ENCODE data around the gene LEFTY1. TPM values are rescaled to one million over a fixed set of nuclear protein-coding genes. Genes with fewer than 3 reads are reported as not detected.

Gene LEFTY1
- total and polyA plus RNA-seq, 2 donors (not counting 1 experiment from before 2014, with no cell fraction given) = 0.07 TPM; not detected in 1

- H3K4me1 Mint-ChIP-seq = peaks cover 65% of the 10 kb centered on the region
- Histone ChIP-seq H3K27ac (ENCODE audit: low read length in 2 of 2) (peak overlapping the region; percentile 68 to 87), H3K36me3 (replicated peaks in 1 of 2; ENCODE audit: control extremely low read depth in 1 of 2, control insufficient read depth in 1 of 2, extremely low read depth in 1 of 2, insufficient read depth in 2 of 2, low read length in 1 of 2) (peaks cover 2 to 59% of the 10 kb centered on the region in 2 experiments), H3K9ac (ENCODE audit: low read length) (no peak overlapping the region), H2AFZ (ENCODE audit: insufficient read depth, low read depth, low read length, poor library complexity, severe bottlenecking) (no peak overlapping the region), H3K4me1 (ENCODE audit: control insufficient read depth in 2 of 2, insufficient read depth in 2 of 2, low read length in 2 of 2) (peaks cover 56 to 74% of the 10 kb centered on the region in 2 donors), H3K27me3 (replicated peaks in 1 of 4; ENCODE audit: control extremely low read depth in 1 of 4, control insufficient read depth in 3 of 4, insufficient read depth in 4 of 4, low read length in 3 of 4) (no peaks in the 10 kb centered on the region), H3K79me2 (ENCODE audit: control insufficient read depth, insufficient read depth, low read length) (peaks cover 3% of the 10 kb centered on the region), H3K4me2 (replicated peaks; ENCODE audit: low read depth, low read length, poor library complexity, severe bottlenecking) (peak overlapping the region; percentile 72), H3K9me3 (ENCODE audit: control extremely low read depth in 1 of 3, control insufficient read depth in 2 of 3, insufficient read depth in 1 of 3, low read length in 2 of 3) (peaks cover 0 to 7% (median 0%) of the 10 kb centered on the region in 3 donors), H4K20me1 (ENCODE audit: control insufficient read depth, insufficient read depth, low read length, poor library complexity, severe bottlenecking) (peaks cover 6% of the 10 kb centered on the region), H3K4me3 (ENCODE audit: control extremely low read depth in 1 of 5, extremely low read depth in 1 of 5, insufficient read depth in 1 of 5, low read depth in 2 of 5, low read length in 4 of 5) (no peak overlapping the region)
- CTCF ChIA-PET = interaction anchor here (0.9 to 1.6 kb wide), 2 partner anchors 16 to 30 kb away, joined by 3 to 4 read pairs; no protein-coding TSS in a partner anchor
- WGBS (ENCODE audit: insufficient coverage) = 95% methylated on average over 6 of the region's 7 CpGs
- DNase-seq (no peak), ATAC-seq (ENCODE audit: low read depth) (no peak)
- H3K9me3 Mint-ChIP-seq (ENCODE audit: insufficient read depth) = no peaks in the 10 kb centered on the region
- no peak overlapping the region for H3K4me3 Mint-ChIP-seq
- intact Hi-C loops (cut with micrococcal nuclease) = no loop called here
- POLR2A ChIA-PET = no interaction called here
- TF ChIP-seq CTCF (IDR thresholded peaks at IDR 0.05) (no peak), EZH2 (IDR thresholded peaks at IDR 0.05; ENCODE audit: borderline replicate concordance, insufficient read depth, low read depth, low read length, poor library complexity, severe bottlenecking) (no peak)
- H3K27me3 Mint-ChIP-seq = no peaks in the 10 kb centered on the region
- peak overlapping the region; percentile 98 for H3K27ac Mint-ChIP-seq
Measured at GRCh38 chr1:225850370-225850769, 38.6 kb downstream of the LEFTY1 start.

- peaks cover 56 to 74% of the 10 kb centered on the region in 2 donors for H3K4me1 ChIP-seq (ENCODE audit: control insufficient read depth in 2 of 2, insufficient read depth in 2 of 2, low read length in 2 of 2)
- Mint-ChIP-seq H3K9me3 (ENCODE audit: insufficient read depth) (no peaks in the 10 kb centered on the region), H3K27ac (peak overlapping the region; percentile 98), H3K27me3 (no peaks in the 10 kb centered on the region), H3K4me3 (peak overlapping the region; percentile 59), H3K4me1 (peaks cover 65% of the 10 kb centered on the region)
- TF ChIP-seq EZH2 (IDR thresholded peaks at IDR 0.05; ENCODE audit: borderline replicate concordance, insufficient read depth, low read depth, low read length, poor library complexity, severe bottlenecking) (no peak), CTCF (IDR thresholded peaks at IDR 0.05) (no peak)
- no peak overlapping the region for H3K9ac ChIP-seq (ENCODE audit: low read length)
- peaks cover 6% of the 10 kb centered on the region for H4K20me1 ChIP-seq (ENCODE audit: control insufficient read depth, insufficient read depth, low read length, poor library complexity, severe bottlenecking)
- DNase-seq (peak; percentile 32), ATAC-seq (ENCODE audit: low read depth) (no peak)
- H3K4me2 ChIP-seq (replicated peaks; ENCODE audit: low read depth, low read length, poor library complexity, severe bottlenecking) = peak overlapping the region; percentile 72
- H3K27me3 ChIP-seq (replicated peaks in 1 of 4; ENCODE audit: control extremely low read depth in 1 of 4, control insufficient read depth in 3 of 4, insufficient read depth in 4 of 4, low read length in 3 of 4) = no peaks in the 10 kb centered on the region
- H3K27ac ChIP-seq (ENCODE audit: low read length in 2 of 2) = peak overlapping the region; percentile 68 to 87
- WGBS (ENCODE audit: insufficient coverage) = 90% methylated on average over 1 of the region's 7 CpGs
- no peak overlapping the region for H2AFZ ChIP-seq (ENCODE audit: insufficient read depth, low read depth, low read length, poor library complexity, severe bottlenecking)
- H3K36me3 ChIP-seq (replicated peaks in 1 of 2; ENCODE audit: control extremely low read depth in 1 of 2, control insufficient read depth in 1 of 2, extremely low read depth in 1 of 2, insufficient read depth in 2 of 2, low read length in 1 of 2) = peaks cover 2 to 55% of the 10 kb centered on the region in 2 experiments
- intact Hi-C loops (cut with micrococcal nuclease) = loop anchor here (2.0 to 5.0 kb wide), 6 partner anchors 33 to 423 kb away; partner anchors contain the start of genes LBR, PYCR2, SRP9 and TMEM63A
- ChIA-PET CTCF (interaction anchor here (0.9 to 2.1 kb wide), 4 partner anchors 15 to 72 kb away, joined by 3 to 9 read pairs (median 4); partner anchors contain the start of genes SRP9 and TMEM63A), POLR2A (no interaction called here)
- H3K4me3 ChIP-seq (ENCODE audit: control extremely low read depth in 1 of 5, extremely low read depth in 1 of 5, insufficient read depth in 1 of 5, low read depth in 2 of 5, low read length in 4 of 5) = no peak overlapping the region
- peaks cover 0 to 7% (median 0%) of the 10 kb centered on the region in 3 donors for H3K9me3 ChIP-seq (ENCODE audit: control extremely low read depth in 1 of 3, control insufficient read depth in 2 of 3, insufficient read depth in 1 of 3, low read length in 2 of 3)
- H3K79me2 ChIP-seq (ENCODE audit: control insufficient read depth, insufficient read depth, low read length) = peaks cover 3% of the 10 kb centered on the region
Measured at GRCh38 chr1:225849925-225850324, 39.0 kb downstream of the LEFTY1 start.
